Activated CD4-positive, alpha-beta T cell treated with anti-CD3 and anti-CD28 coated beads for 24 hours (primary cell): ENCODE results near the gene VWA8.
"Not testable (repeated sequence)": the region's sequence is repeated elsewhere in the genome, so short reads cannot be mapped to it uniquely, and the experiment has no call there.

Source experiments
- DNase-seq, 2 donors: peaks; one replicate each; pipeline ENCODE4 v3.0.0-alpha.2; 2020; ENCODE audit warnings: low read depth in 2 of 2

The VWA8 gene

GRCh38 chr13:41557719-41558118 lies 403.2 kb downstream of the VWA8 start:
- no peak for DNase-seq

- no peak for DNase-seq
Measured at GRCh38 chr13:41554626-41555386, 406.1 kb downstream of the VWA8 start.

DNA sequence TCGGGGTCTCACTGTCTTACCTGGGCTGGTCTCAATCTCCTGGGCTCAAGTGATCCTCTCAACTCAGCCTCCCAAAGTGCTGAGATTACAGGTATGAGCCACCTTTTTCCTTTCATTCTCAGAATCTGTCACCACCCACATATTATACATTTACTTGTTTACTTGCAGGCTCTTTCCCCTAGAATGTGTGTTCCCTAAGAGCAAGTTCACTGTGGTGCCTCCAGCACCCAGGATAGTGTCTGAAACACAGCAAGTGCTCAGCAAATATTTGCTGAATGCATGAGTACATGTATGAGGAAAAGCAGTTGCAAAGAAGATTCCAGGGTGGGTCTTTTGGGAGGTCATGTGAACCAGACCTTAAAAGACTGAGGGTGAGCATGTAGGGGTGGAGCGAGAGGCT lies 406.7 kb downstream of the VWA8 start:
- DNase-seq: no peak

GRCh38 chr13:41552031-41552430 lies 408.9 kb downstream of the VWA8 start:
- DNase-seq: no peak

GRCh38 chr13:41550276-41550675 lies 410.6 kb downstream of the VWA8 start:
- DNase-seq: no peak

- no peak for DNase-seq
Measured at GRCh38 chr13:41549491-41549890, 411.4 kb downstream of the VWA8 start.

GRCh38 chr13:41548910-41549309 lies 412.0 kb downstream of the VWA8 start:
- no peak for DNase-seq

DNA sequence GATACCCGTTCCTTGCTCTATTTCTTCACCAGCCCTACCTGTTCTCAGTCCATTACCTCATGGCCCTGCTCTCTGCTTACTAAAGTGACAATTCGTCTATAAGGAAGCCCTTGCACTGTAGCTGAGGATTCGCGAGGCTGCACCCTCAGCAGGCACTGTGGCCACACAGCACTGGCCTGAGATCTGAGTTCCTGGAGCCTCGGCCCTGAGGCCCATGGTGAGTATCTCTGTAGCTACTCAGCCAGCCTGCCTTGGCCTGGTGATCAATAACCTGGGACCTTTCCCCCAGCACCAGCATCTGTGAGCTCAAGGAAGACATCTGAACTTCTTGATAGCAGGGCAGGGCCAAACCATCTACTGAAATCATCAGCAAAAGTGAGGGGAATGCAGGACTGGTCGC lies 412.9 kb downstream of the VWA8 start:
- no peak for DNase-seq

DNA sequence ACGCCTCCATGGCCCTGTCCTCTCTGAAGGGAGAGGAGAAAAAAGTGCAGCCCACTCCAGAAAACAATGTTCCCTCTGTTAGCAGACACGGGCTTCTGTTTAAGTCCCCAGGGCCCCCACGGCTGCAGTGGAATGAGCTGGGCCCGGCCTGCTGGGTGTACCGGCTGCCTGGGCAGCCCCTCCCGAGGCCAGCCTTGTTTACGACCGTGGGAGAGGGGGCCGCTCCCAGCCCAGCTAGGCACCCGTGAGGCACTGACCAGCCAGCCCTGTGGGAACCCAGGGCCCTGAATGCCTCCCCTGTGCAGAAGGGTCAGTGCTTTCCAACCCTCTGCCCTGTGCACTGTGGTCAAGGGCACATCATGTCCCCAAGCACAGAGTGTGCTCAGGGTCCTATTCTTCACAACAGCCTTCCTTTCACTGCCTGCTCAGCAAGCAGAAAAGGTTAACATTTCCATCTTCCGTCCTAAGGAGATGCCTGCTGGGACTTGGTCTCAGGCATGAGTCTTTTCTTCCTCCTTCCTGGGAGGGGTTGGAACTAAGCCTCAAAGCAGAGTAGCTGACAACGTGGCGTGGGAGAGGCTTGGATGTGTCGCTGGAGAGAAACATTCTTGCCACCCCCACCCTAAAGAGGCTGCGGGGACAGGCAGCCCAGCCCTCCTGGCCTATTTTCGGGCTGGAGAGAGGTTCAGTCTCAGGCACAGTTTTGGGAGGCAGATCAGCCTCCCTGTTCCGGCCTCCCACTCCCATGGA lies 413.5 kb downstream of the VWA8 start:
- DNase-seq: no peak

- DNase-seq: no peak
Measured at GRCh38 chr13:41546372-41547190, 414.3 kb downstream of the VWA8 start.

- DNase-seq: no peak
Measured at GRCh38 chr13:41545432-41545707, 415.5 kb downstream of the VWA8 start.

GRCh38 chr13:41543664-41544300 lies 417.1 kb downstream of the VWA8 start:
- DNase-seq: no peak

GRCh38 chr13:41542799-41543198 lies 418.1 kb downstream of the VWA8 start:
- DNase-seq: not testable (repeated sequence)

- DNase-seq: no peak
Measured at GRCh38 chr13:41542281-41542680, 418.6 kb downstream of the VWA8 start.

DNA sequence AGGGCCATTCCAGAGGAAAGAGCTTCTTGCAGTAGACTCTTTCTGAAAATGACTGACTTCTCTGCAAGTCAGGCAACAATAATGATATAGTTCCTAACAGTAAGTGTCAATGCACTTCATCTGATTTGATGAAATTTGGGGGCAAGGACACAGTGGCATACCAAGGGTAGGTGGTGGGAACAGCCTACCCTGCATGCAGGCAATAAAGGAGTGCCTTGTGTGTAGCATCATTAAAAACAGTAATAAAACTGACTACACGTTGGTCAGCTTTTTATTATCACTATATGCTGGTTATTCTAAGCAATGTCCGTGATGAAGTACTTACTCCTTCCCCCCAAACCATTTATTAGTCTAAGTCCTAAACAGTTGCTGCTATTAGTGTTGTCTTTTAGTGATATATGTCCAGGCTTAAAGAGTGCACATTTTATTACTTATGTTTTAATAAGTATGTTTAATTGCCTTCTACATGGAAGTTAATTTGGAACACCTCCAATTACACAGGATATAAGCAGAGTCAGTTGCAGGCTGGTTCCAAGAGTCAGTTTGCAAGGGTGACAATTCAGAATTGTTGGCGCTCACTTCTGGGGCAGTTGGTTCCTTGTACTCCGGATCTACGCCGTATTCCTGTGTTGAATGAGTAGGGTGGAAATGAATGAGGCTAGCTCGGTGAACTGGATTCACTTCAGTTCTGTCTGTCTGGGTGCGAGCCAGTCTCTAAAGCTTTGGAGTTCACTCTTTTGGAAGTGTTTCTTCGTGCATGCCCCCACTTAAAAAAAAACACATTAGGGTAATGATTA lies 419.6 kb downstream of the VWA8 start:
- no peak for DNase-seq

- not testable (repeated sequence) for DNase-seq
Measured at GRCh38 chr13:41540240-41540639, 420.7 kb downstream of the VWA8 start.

DNA sequence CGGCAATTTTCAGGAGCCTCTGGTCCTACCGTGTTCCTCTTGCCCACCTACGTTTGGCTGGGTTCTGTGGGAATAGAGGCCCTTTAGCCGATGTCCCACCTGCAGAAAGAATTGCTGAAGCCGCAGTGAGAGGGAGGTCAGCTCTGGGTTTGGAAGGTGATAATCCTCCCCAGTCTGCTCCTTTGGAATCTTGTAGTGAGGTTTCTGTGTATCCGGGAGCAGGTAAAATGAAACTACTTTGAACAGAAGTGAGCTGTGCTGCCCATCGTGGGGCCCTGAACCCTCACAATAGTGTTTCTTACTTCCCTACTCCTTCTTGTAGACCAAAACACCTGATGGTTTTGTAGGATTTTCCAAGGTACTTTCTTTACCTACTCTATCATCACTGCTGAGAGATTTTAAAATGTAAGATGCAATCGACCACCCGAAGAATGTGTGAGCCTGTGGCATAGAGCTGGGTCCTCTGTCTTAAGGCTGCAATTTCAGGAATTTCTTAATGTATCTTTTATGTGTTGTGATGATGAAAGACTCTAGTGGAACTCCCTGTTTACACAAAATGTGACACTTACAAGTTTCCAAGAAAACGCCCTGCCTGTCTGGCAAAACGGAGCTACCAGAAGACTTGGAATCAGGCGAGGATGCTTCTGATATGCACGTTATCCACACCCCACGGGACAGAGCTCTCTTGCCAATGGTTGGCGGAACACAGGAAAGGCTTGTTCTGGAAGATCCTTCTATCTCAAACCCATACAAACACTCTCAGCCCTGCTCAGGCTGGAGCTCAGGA lies 427.4 kb downstream of the VWA8 start:
- no peak for DNase-seq

DNA sequence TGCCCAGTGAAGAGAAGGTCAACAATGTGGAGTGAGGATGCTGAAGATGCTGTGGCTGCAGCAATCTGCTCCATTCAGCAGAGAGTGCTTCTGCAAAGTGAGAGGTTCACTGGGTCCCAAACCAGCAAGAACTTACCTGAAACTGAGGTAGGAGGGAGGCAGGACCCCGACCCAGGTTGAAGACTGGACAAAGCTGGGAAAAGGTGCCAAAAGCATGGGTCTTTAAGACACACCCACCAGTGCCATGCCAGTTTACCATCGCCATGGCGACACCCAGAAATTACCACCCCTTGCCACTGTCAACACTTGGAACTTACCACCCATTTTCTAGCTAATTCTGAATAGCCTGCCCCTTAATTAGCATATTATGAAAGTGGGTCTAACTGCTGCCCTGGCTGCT lies 432.9 kb downstream of the VWA8 start:
- DNase-seq: no peak

GRCh38 chr13:41520660-41521630 lies 440.0 kb downstream of the VWA8 start:
- no peak for DNase-seq
